HepG2 (cell line): Measurements from ENCODE around the gene SQSTM1. TPM values are rescaled to one million over a fixed set of nuclear protein-coding genes. Genes with fewer than 3 reads are reported as not detected.
A peak's percentile ranks its signal among the peaks of the same experiment; 100 is the strongest.

ENCODE experiments used
- ATM ChIP-seq: fragments of 450-650 bp; IDR thresholded peaks from 2 replicates; pipeline ENCODE4 v1.7.1; 2017; ENCODE audit warnings: mild to moderate bottlenecking, borderline replicate concordance
- CSRNP1 ChIP-seq: sonication (generic); formaldehyde crosslinking; IDR thresholded peaks from 2 replicates; pipeline ENCODE4 v1.8.1; 2023; ENCODE audit warnings: mild to moderate bottlenecking, missing genetic modification reagents
- E2F1 ChIP-seq: sonication (generic); formaldehyde crosslinking; IDR thresholded peaks from 2 replicates; pipeline ENCODE4 v1.5.0; 2020; ENCODE audit warnings: missing genetic modification reagents
- FOXA1 ChIP-seq, 2 experiments: fragments of 450-650 bp in 1 of 2; sonication (generic) in 1 of 2; formaldehyde crosslinking in 1 of 2; IDR thresholded peaks; 2 replicates each; pipeline versions ENCODE4 v1.4.0 to v1.6.1; 2016 to 2020; ENCODE audit warnings: missing genetic modification reagents in 1 of 2
- PCBP1 ChIP-seq: fragments of 200-400 bp; formaldehyde crosslinking; IDR thresholded peaks from 2 replicates; pipeline ENCODE4 v1.6.1; 2017; ENCODE audit warnings: mild to moderate bottlenecking, low read depth, low read length, borderline replicate concordance
- REST ChIP-seq, 2 experiments: IDR thresholded peaks; 2 replicates each; pipeline ENCODE4 v1.6.1; 2011 to 2012; ENCODE audit warnings: low read length in 2 of 2, borderline replicate concordance in 1 of 2, low read depth in 1 of 2, mild to moderate bottlenecking in 1 of 2, moderate library complexity in 1 of 2
- SAFB2 ChIP-seq: sonication (generic); formaldehyde crosslinking; IDR thresholded peaks from 2 replicates; pipeline ENCODE4 v1.5.1; 2020; ENCODE audit warnings: missing genetic modification reagents, low read depth, mild to moderate bottlenecking, borderline replicate concordance
- SIX1 ChIP-seq: sonication (generic); formaldehyde crosslinking; IDR thresholded peaks from 2 replicates; pipeline ENCODE4 v1.4.0; 2020; ENCODE audit warnings: missing genetic modification reagents, borderline replicate concordance
- SYNCRIP ChIP-seq: fragments of 200-400 bp; formaldehyde crosslinking; IDR thresholded peaks from 2 replicates; pipeline ENCODE4 v1.6.1; 2018; ENCODE audit warnings: mild to moderate bottlenecking, low read depth, low read length; ENCODE audit not compliant: insufficient read depth
- XRCC5 ChIP-seq: fragments of 200-400 bp; formaldehyde crosslinking; optimal IDR thresholded peaks from 2 replicates; pipeline ENCODE3; 2017; ENCODE audit warnings: mild to moderate bottlenecking, low read length
- ZBTB44 ChIP-seq: sonication (generic); formaldehyde crosslinking; IDR thresholded peaks from 2 replicates; pipeline ENCODE4 v1.4.0; 2020; ENCODE audit warnings: missing genetic modification reagents
- ZBTB46 ChIP-seq: sonication (generic); formaldehyde crosslinking; IDR thresholded peaks from 2 replicates; pipeline ENCODE4 v1.4.0; 2020; ENCODE audit warnings: mild to moderate bottlenecking, missing genetic modification reagents, borderline replicate concordance
- ZNF101 ChIP-seq: sonication (generic); formaldehyde crosslinking; IDR thresholded peaks from 2 replicates; pipeline ENCODE4 v1.4.0; 2020; ENCODE audit warnings: mild to moderate bottlenecking, low read depth, missing genetic modification reagents, borderline replicate concordance
- ZNF160 ChIP-seq: sonication (generic); formaldehyde crosslinking; IDR thresholded peaks from 2 replicates; pipeline ENCODE4 v1.8.0; 2022; ENCODE audit warnings: mild to moderate bottlenecking, inconsistent platforms, missing genetic modification reagents
- ZNF44 ChIP-seq: sonication (generic); formaldehyde crosslinking; IDR thresholded peaks from 2 replicates; pipeline ENCODE4 v1.5.1; 2020; ENCODE audit warnings: mild to moderate bottlenecking, missing genetic modification reagents
- ZNF552 ChIP-seq: sonication (generic); formaldehyde crosslinking; IDR thresholded peaks from 2 replicates; pipeline ENCODE4 v1.9.0; 2022; ENCODE audit warnings: missing genetic modification reagents, mild to moderate bottlenecking, borderline replicate concordance
- ZNF556 ChIP-seq: sonication (generic); formaldehyde crosslinking; IDR thresholded peaks from 2 replicates; pipeline ENCODE4 v1.4.0; 2020; ENCODE audit warnings: mild to moderate bottlenecking, missing genetic modification reagents, borderline replicate concordance
- polyA plus RNA-seq, 8 experiments: library from polyadenylated mRNA; depleted of rRNA in 3 of 8; stranded (reverse) in 7 of 8; unstranded in 1 of 8; fragments of >200 nt; fragmentation: Illumina TruSeq in 4 of 8; extraction: Trizol in 4 of 8; gene quantifications; 2 replicates each; pipeline versions ENCODE4 v1.2.1 to v1.2.3, GENCODE V29; 2011 to 2016; ENCODE audit warnings: low read depth in 4 of 8, missing spikeins in 1 of 8, mixed read lengths in 1 of 8; ENCODE audit not compliant: insufficient read depth in 1 of 8
- total RNA-seq, 5 experiments: library from RNA; depleted of rRNA; stranded (reverse); fragments of >200 nt; fragmentation: Illumina TruSeq; extraction: Trizol; gene quantifications; 2 replicates each; pipeline ENCODE4 v1.2.3, GENCODE V29; 2016; ENCODE audit warnings: low read depth in 1 of 5

The SQSTM1 gene
- total and polyA plus RNA-seq, 2 of the 13 experiments (the other 11 are each of a cell fraction or from before 2014, with no cell fraction given) = 90.9 to 160 TPM

DNA sequence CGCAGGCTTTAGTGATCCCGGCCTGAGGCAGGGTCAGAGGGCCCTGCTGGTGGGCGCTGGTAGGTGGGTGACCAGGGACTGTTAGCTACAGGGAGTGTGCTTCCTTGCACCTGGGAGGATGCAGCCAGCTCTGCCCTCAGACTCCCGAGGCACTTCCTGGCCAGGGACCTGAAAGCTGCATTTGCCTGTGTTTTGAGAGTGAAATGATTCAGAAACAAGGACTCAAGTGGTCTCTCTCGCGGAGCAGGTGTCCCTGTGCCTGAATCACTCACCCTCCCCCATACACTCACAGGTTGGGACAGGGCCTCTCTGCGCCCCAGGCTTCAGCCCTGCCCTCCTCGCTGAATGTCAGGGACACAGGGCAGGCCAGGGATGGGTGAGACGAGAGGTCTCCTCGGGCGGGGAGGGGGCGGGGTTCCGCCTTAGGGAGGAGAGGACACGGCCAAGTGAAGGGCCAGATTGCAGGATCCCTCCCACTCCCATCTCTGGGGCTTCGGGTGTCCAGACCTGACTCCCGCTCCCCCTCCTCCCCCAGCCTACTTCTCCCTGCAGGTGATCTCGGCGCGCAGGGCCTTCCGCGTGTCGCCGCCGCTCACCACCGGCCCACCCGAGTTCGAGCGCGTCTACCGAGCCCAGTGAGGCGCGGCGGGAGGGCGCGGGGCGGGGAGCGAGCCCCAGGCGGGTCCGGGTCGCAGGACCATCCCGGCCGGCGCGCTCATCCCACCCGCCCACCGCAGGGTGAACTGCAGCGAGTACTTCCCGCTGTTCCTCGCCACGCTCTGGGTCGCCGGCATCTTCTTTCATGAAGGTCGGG is 25.4 kb upstream of the SQSTM1 start (continued):
- no peak for TF ChIP-seq E2F1
- peak; percentile 12; the same call in 1 of the 2 replicates for TF ChIP-seq CSRNP1 (CRISPR knock-in tag)
- TF ChIP-seq SIX1 (CRISPR knock-in tag) = no peak
- no peak for TF ChIP-seq ZNF552 (CRISPR knock-in tag)
- no peak for TF ChIP-seq ZNF160 (CRISPR knock-in tag)
- TF ChIP-seq ZNF556 (CRISPR knock-in tag) = no peak
- TF ChIP-seq REST (IDR thresholded peaks at IDR 0.05; ENCODE audit: borderline replicate concordance in 1 of 2, low read depth in 1 of 2, low read length in 2 of 2) = no peak
- 0 out of 2 replicates have a peak, but pooled peaks have one; percentile 54 for TF ChIP-seq PCBP1
- TF ChIP-seq ATM = no peak
- no peak for TF ChIP-seq ZNF44 (CRISPR knock-in tag)
- TF ChIP-seq ZNF101 (CRISPR knock-in tag) = no peak
- 0 out of 2 replicates have a peak, but pooled peaks have one; percentile 28 for TF ChIP-seq SAFB2 (CRISPR knock-in tag)
- TF ChIP-seq SYNCRIP = no peak
- no peak for TF ChIP-seq FOXA1 (IDR thresholded peaks at IDR 0.05)
- no peak for TF ChIP-seq FOXA1 (CRISPR knock-in tag; IDR thresholded peaks at IDR 0.05)
- TF ChIP-seq XRCC5 = no peak
- TF ChIP-seq ZBTB44 (CRISPR knock-in tag) = no peak
- TF ChIP-seq ZBTB46 (CRISPR knock-in tag) = no peak
